Keratinocyte (primary cell): ENCODE data around the gene ADGRG6. TPM values are rescaled to one million over a fixed set of nuclear protein-coding genes. Genes with fewer than 3 reads are reported as not detected.

Source experiments
- DNase-seq: peaks from one replicate; pipeline ENCODE4 v3.0.0-alpha.2; 2011; ENCODE audit warnings: low read depth, missing footprints, low spot score
- FAIRE-seq: peaks from 2 replicates; lab custom pipeline; 2011; peaks lifted over from hg19 to GRCh38; lab: Jason Lieb, UNC
- H2AFZ ChIP-seq: 2 replicates; pipeline ENCODE4 v1.6.0; 2012; ENCODE audit warnings: low read length, control low read depth, inconsistent platforms; ENCODE audit not compliant: control insufficient read depth
- H3K27ac ChIP-seq: 2 replicates; pipeline ENCODE4 v1.5.1; 2011; ENCODE audit warnings: low read length; ENCODE audit not compliant: control insufficient read depth, insufficient read depth
- H3K27me3 ChIP-seq: 3 replicates; pipeline ENCODE4 v1.6.0; 2011; ENCODE audit warnings: low read length; ENCODE audit not compliant: control insufficient read depth, insufficient read depth; ENCODE audit errors: extremely low read depth
- H3K36me3 ChIP-seq, 2 experiments: 2 replicates in 1 of 2; 3 replicates in 1 of 2; pipeline ENCODE4 v1.5.1; 2011; ENCODE audit warnings: low read length in 2 of 2, mild to moderate bottlenecking in 1 of 2; ENCODE audit not compliant: control insufficient read depth in 2 of 2, insufficient read depth in 2 of 2; ENCODE audit errors: extremely low read depth in 1 of 2
- H3K4me1 ChIP-seq: 3 replicates; pipeline ENCODE4 v1.5.1; 2011; ENCODE audit warnings: low read length; ENCODE audit not compliant: control insufficient read depth, insufficient read depth; ENCODE audit errors: extremely low read depth
- H3K4me2 ChIP-seq: 3 replicates; pipeline ENCODE4 v1.6.0; 2011; ENCODE audit warnings: low read depth, low read length; ENCODE audit not compliant: control insufficient read depth, insufficient read depth; ENCODE audit errors: extremely low read depth
- H3K4me3 ChIP-seq, 3 experiments: fragments of 200-600 bp in 1 of 3; sonication (generic) in 1 of 3; 2 replicates in 2 of 3; 3 replicates in 1 of 3; pipeline ENCODE4 v1.5.1; 2011 to 2016; ENCODE audit warnings: low read length in 3 of 3, mild to moderate bottlenecking in 3 of 3, control low read depth in 2 of 3, inconsistent platforms in 1 of 3, low read depth in 1 of 3, mixed read lengths in 1 of 3, mixed run types in 1 of 3, moderate library complexity in 1 of 3; ENCODE audit not compliant: control insufficient read depth in 2 of 3, insufficient read depth in 2 of 3; ENCODE audit errors: extremely low read depth in 1 of 3
- H3K79me2 ChIP-seq: 2 replicates; pipeline ENCODE4 v1.6.0; 2012; ENCODE audit warnings: low read length; ENCODE audit not compliant: control insufficient read depth, insufficient read depth
- H3K9ac ChIP-seq: 3 replicates; pipeline ENCODE4 v1.6.0; 2011; ENCODE audit warnings: low read length; ENCODE audit not compliant: control insufficient read depth, insufficient read depth; ENCODE audit errors: extremely low read depth
- H3K9me1 ChIP-seq: 3 replicates; pipeline ENCODE4 v1.6.0; 2011; ENCODE audit warnings: low read length; ENCODE audit not compliant: control insufficient read depth, insufficient read depth; ENCODE audit errors: extremely low read depth
- H3K9me3 ChIP-seq: 2 replicates; pipeline ENCODE4 v1.5.1; 2012; ENCODE audit warnings: low read depth, low read length; ENCODE audit not compliant: control insufficient read depth
- H4K20me1 ChIP-seq: 3 replicates; pipeline ENCODE4 v1.6.0; 2011; ENCODE audit warnings: low read length; ENCODE audit not compliant: control insufficient read depth, insufficient read depth; ENCODE audit errors: extremely low read depth
- CTCF ChIP-seq, 3 experiments: IDR thresholded peaks in 1 of 3; conservative IDR thresholded peaks in 1 of 3; optimal IDR thresholded peaks in 1 of 3; 2 replicates in 2 of 3; 3 replicates in 1 of 3; pipeline versions ENCODE3 to v1.5.1; 2011; ENCODE audit warnings: low read length in 3 of 3, mild to moderate bottlenecking in 3 of 3, moderate library complexity in 2 of 3, control low read depth in 1 of 3, inconsistent platforms in 1 of 3; ENCODE audit not compliant: insufficient read depth in 2 of 3; ENCODE audit errors: extremely low read depth in 1 of 3
- EZH2 ChIP-seq: IDR thresholded peaks from one replicate; pipeline ENCODE4 v1.6.1; 2012; ENCODE audit warnings: inconsistent platforms, mild to moderate bottlenecking, low read length, moderate library complexity
- dilution Hi-C: fragments of 300-500 bp; cut with MboI; formaldehyde crosslinking; loops from one replicate; pipeline ENCODE4 v1.7.0; 2020; ENCODE audit warnings: low sequenced_read_pairs; ENCODE audit not compliant: extremely low pct_ligation_motif_present
- polyA plus RNA-seq, 5 experiments: library from polyadenylated mRNA; depleted of rRNA in 3 of 5; stranded (reverse) in 3 of 5; stranded (forward) in 1 of 5; unstranded in 1 of 5; fragments of >200 nt; gene quantifications; 1 replicate in 1 of 5; 2 replicates in 3 of 5; 3 replicates in 1 of 5; pipeline versions ENCODE4 v1.2.1 to v1.2.3, GENCODE V29; 2011 to 2012; ENCODE audit warnings: missing spikeins in 2 of 5, low read depth in 1 of 5, low replicate concordance in 1 of 5

Gene ADGRG6
- polyA plus RNA-seq, 1 donor (not counting 4 experiments of a cell fraction or from before 2014, with no cell fraction given): 20.1 TPM

- Histone ChIP-seq H3K4me2 (peak overlapping the region; percentile 13), H3K9me1 (no peaks in the 10 kb centered on the region), H3K4me3 (no peak overlapping the region), H3K79me2 (no peaks in the 10 kb centered on the region), H3K4me1 (peaks cover 34% of the 10 kb centered on the region), H2AFZ (no peak overlapping the region), H3K27me3 (no peaks in the 10 kb centered on the region), H3K27ac (no peak overlapping the region), H4K20me1 (no peaks in the 10 kb centered on the region), H3K9me3 (no peaks in the 10 kb centered on the region), H3K36me3 (peaks cover 0 to 2% of the 10 kb centered on the region in 2 experiments), H3K9ac (no peak overlapping the region)
- TF ChIP-seq CTCF (optimal IDR thresholded peaks at IDR 0.05 in 1 of 3, IDR thresholded peaks at IDR 0.05 in 1 of 3, conservative IDR thresholded peaks at IDR 0.05 in 1 of 3; ENCODE audit: extremely low read depth in 1 of 3, insufficient read depth in 2 of 3, low read length in 3 of 3) (no peak), EZH2 (no peak)
- DNase-seq (no peak), FAIRE-seq (no peak)
- dilution Hi-C loops: no loop called here
Observed at GRCh38 chr6:142416179-142416578, 114.4 kb downstream of the ADGRG6 start.

- Histone ChIP-seq H3K36me3 (peaks cover 0 to 2% of the 10 kb centered on the region in 2 experiments), H3K27ac (no peak overlapping the region), H2AFZ (no peak overlapping the region), H3K4me1 (peaks cover 34% of the 10 kb centered on the region), H3K9ac (no peak overlapping the region), H3K27me3 (no peaks in the 10 kb centered on the region), H3K79me2 (no peaks in the 10 kb centered on the region), H3K4me2 (peak overlapping the region; percentile 13), H3K9me1 (no peaks in the 10 kb centered on the region), H4K20me1 (no peaks in the 10 kb centered on the region), H3K9me3 (no peaks in the 10 kb centered on the region), H3K4me3 (no peak overlapping the region)
- no peak for DNase-seq
- TF ChIP-seq EZH2 (no peak), CTCF (optimal IDR thresholded peaks at IDR 0.05 in 1 of 3, IDR thresholded peaks at IDR 0.05 in 1 of 3, conservative IDR thresholded peaks at IDR 0.05 in 1 of 3; ENCODE audit: extremely low read depth in 1 of 3, insufficient read depth in 2 of 3, low read length in 3 of 3) (no peak)
- no peak for FAIRE-seq
- dilution Hi-C loops: no loop called here
Observed at GRCh38 chr6:142416686-142417085, 114.9 kb downstream of the ADGRG6 start.
